NK-92 treated with Interleukin-12 subunit alpha and Interleukin-12 subunit beta, amount 100 ng/mL, for 24 hours (cell line): ENCODE measurements around the gene RHOG.
"Not testable (repeated sequence)": the region's sequence is repeated elsewhere in the genome, so short reads cannot be mapped to it uniquely, and the experiment has no call there.

Source experiments
- DNase-seq: peaks from one replicate; lab custom pipeline; 2025; lab: John Stamatoyannopoulos, UW

Gene RHOG

GRCh38 chr11:3808861-3809623, 31.7 kb downstream of the RHOG start:
- no peak for DNase-seq

DNA sequence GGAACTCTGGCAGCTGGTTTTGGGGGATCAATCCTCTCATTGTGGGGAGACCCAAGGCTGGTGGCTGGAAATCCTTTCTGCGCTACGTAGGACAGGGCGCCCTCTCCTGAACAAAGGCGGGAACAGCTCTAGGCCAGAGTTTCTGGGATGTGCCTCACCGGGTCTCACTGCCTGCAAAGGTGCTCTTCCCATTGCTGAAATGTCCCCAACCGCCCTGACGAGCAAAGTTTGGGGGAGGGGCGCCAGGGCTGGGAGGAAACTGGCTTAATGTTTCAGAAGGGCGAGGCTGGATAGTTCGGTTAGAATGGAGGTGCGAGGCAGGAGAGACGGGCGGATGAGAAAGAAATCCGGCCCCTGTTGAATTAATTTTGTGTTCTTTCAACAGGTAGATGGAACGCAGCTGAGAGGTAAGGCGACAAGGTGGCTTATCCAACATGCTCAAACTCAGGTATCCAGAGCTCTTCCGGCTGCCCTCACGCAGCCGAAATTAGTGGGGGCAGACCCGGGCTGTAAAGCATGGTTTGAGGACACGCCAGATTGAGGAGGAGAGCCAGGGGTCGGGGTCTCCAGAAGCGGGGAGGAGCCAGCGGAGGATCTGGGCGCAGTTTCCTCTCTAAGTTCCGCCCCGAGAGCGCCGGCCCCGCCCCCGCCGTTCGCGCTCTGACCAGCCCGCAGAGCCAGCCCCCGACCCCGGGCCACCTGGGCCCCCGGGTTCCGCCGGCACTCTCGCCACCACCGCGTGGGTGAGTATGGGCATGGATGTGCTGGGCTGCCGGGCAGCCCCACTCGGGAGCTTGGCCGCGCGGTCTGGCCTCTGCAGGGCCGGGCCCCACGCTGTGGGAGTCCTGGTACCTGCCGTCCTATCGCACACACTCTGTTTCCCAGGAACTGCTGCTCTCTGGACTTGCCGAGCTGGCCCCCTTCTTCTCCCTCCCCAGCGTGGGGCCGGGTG, 32.6 kb downstream of the RHOG start, which contains the start of gene PGAP2:
Gene PGAP2 (plus strand): TSS at position 652 of the 952 bp plus-strand sequence. CDS start 2,700 bp downstream, outside the sequence.
- DNase-seq, result no peak

DNA sequence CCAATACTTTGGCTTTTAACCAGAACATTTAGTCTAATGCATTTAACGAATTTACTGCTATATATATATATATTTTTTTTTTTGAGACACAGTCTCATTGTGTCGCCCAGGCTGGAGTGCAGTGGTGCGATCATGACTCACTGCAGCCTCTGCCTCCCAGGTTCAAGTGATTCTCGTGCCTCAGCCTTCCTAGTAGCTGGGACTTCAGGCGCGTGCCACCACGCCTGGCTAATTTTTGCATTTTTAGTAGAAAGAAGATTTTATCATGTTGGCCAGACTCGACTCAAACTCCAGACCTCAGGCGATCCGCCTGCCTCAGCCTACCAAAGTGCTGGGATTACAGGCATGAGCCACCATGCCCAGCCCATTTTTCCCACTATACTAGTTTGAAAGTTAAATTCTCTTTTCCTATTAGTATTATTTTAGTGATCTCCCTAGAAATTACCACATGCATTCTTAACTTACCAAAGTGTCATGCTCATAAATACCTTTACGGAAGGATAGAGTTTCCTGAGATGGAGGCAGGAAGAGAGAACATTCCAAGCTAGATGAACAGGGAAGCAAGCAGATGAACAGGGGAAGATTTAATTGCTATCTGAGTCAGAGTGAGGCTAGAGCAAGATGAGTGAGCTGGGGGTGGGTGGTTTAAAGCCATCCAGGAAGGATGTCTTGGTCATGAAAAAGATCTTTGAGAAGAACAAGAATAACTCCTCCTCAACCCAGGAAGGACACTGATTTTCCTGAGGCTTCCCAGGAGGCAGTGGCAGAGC, 36.8 kb downstream of the RHOG start:
- no peak for DNase-seq

DNA sequence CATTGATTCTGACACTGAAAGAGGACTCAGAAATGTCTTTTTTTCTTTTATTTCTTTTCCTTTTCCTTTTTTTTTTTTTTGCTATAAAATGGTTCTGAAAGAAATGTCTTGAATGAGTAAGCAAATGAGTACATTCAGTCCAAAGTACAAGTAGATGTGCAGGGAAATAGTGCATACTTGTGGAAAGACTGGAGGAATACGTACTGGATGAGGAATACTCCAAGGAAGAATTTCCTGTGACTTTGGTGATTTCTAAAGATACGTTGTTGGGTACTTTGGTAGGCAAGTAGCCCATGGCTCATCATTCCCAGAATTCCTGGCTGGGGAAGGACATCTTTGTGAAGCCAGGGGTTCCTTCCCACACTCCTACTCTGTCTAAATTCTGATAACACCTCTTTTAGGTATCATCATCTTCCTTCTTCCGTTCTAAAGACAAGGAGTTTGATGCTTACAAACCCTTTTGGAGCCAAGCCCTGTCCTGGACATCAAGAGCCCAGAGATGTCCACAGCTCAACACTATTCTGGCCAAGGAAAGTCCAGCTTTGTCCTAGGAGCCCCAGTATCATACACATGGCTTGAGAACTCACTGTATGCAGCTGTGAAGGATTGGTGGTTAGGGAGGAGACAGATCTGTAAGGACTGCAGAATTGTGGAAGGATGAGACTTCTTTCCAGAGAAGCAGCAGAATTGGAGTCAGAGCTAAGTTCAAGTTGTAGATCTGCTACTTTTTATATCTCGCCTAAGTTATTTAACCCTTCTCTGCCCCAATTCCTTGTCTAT, 38.6 kb downstream of the RHOG start:
- no peak for DNase-seq

DNA sequence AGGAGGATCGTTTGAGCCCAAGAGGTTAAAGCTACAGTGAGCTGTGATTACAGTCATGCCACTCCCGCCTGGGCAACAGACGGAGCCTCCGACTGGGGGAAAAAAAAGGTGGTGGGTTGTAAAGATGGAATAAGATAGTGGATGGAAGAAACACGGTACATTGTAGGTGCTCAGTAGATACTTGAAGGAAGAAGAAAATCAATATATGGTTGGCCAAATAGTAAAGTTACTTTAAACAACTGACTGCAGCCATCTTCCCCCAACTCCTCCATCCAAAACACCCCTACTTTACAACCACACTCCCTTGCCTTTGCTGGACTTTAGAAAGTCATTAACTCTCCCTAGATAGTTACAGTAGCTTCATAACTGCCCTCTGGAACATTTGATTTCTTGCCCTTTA, 40.9 kb downstream of the RHOG start:
- no peak for DNase-seq

GRCh38 chr11:3799143-3799542, 41.6 kb downstream of the RHOG start:
- no peak for DNase-seq

- DNase-seq, result peak; percentile 99
Observed at GRCh38 chr11:3797329-3798090, 43.2 kb downstream of the RHOG start, which contains the start of gene NUP98. TSS of gene NUP98 (minus strand) at chr11:3797554. CDS start at chr11:3782117, 15,437 bp downstream.

GRCh38 chr11:3796801-3797328, 43.9 kb downstream of the RHOG start:
- DNase-seq, result no peak

DNA sequence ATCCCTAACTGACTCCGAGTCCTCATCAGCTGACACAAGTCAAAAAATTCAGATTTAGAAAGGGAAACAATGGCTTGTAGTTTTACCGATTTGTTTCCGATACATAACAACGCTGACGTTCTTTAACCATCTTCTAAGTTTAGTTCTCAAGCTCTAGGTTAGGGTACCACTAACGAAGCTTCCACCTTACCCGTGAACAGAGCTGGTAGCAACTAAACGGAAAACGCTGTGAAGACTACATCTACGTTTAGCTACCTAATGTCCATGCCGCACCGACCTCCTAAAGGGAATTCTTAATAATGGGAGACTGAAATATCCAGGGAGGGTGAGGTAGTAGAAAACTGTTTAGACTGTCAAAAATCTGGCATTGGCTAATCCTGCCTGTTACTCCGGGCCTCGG, 44.4 kb downstream of the RHOG start:
- DNase-seq, result no peak

DNA sequence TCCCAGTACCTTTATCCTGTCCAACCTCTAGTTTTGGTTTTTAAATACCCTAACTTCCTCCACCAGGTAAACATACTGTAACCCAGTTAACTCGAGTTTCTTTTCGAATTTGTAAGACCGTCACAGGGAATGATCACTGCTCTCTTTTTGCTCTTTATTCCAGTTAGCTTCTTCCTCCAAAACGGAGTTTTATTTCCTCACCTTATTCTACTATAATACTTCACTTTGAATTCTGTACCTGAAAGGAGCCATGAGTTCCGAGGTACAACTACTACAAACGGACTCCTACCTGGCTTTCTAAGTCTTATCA, 44.8 kb downstream of the RHOG start:
- DNase-seq, result no peak

DNA sequence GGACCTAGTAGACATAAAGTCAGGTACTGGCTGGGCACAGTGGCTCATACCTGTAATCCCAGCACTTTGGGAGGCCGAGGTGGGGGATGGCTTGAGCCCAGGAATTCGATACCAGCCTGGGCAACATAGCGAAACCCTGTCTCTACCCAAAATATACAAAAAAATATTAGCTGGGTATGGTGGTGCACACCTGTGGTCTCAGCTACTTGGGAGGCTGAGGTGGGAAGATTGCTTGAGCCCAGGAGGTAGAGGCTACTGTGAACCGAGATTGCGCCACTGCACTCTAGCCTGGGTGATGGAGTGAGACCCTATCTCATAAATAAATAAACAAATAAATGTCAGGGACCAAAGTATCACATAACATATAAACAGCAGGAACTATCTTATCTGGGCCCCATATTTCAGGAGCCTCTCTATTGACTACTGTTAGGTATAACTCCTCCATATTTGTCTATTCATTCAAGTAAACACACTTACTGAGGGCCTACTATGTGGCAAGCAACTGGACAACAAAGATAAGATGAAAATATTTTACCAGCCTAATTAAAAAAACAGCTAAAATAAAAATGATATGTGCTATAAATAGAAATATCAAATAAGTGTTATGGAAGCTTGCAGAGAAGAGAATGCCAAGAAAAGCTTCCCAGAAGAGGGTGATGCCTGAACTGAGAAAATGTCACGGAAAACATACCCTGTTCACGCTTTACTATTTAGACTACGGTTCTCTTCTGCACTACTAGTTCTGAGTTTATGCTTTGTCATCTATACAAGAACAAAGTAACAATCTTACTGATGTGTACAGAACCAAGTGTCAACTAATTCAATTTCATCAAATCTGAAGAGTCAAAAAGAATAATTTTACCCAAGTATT, 45.4 kb downstream of the RHOG start:
- DNase-seq, result no peak

DNA sequence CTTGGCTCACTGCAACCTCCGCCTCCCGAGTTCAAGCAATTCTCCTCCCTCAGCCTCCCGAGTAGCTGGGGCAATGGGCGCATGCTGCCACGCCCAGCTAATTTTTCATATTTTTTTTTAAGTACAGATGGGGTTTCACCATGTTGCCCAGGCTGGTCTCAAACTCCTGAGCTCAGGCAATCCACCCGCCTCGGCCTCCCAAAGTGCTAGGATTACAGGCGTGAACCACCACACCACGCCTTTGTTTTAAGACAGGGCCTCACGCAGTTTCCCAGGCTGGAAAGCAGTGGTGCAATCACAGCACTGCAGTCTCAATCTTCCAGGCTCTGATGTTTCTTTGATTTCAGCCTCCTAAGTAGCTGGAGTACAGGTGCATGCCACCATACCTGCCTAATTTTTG, 46.4 kb downstream of the RHOG start:
- not testable (repeated sequence) for DNase-seq

GRCh38 chr11:3786781-3787428, 53.9 kb downstream of the RHOG start:
- DNase-seq, result no peak

- DNase-seq, result no peak
Observed at GRCh38 chr11:3783611-3784010, 57.1 kb downstream of the RHOG start.

GRCh38 chr11:3782963-3783362, 57.8 kb downstream of the RHOG start:
- no peak for DNase-seq

- no peak for DNase-seq
Observed at GRCh38 chr11:3781423-3781822, 59.3 kb downstream of the RHOG start.
